HepG2 (cell line): ENCODE results near the gene TMEM214. TPM values are rescaled to one million over a fixed set of nuclear protein-coding genes. Genes with fewer than 3 reads are reported as not detected.
A peak's percentile ranks its signal among the peaks of the same experiment; 100 is the strongest.

ENCODE experiments used
- ATAC-seq: fragments of 200-7000 bp; cut with Tn5 transposase; 3 replicates; pipeline ENCODE4 v1.9.1; 2020; ENCODE audit warnings: mild to moderate bottlenecking, moderate library complexity
- BruUV-seq: library from RNA; stranded (reverse); fragments of 400-500 nt; replicated peaks from 2 replicates; lab custom pipeline; 2021; lab: Mats Ljungman, UMichigan
- CTCF ChIA-PET: fragments of 300-600 bp; formaldehyde crosslinking; extraction: SDS; loops from one replicate; lab custom pipeline; 2021; ENCODE audit warnings: low total read pairs, inconsistent platforms, low intra/inter-chr PET ratio; lab: Yijun Ruan, JAX
- POLR2A ChIA-PET: fragments of 350-600 bp; sonication (Branson Sonifier 250); formaldehyde crosslinking; loops from one replicate; lab custom pipeline; 2020; ENCODE audit warnings: antibody characterized with exemption, inconsistent platforms; lab: Yijun Ruan, JAX
- DNase-seq: peaks from one replicate; pipeline ENCODE4 v3.0.0-alpha.2; 2015; ENCODE audit warnings: low spot score
- FAIRE-seq: peaks from 3 replicates; lab custom pipeline; 2011; peaks lifted over from hg19 to GRCh38; lab: Jason Lieb, UNC
- H2AFZ ChIP-seq: one replicate; pipeline ENCODE4 v1.6.1; 2011; ENCODE audit warnings: low read length, inconsistent platforms
- H3K27ac ChIP-seq: fragments of 300-600 bp; 3 replicates; pipeline ENCODE4 v1.8.0; 2011; ENCODE audit warnings: mixed run types, mild to moderate bottlenecking, mixed read lengths, low read length, inconsistent platforms; ENCODE audit not compliant: insufficient read depth; ENCODE audit errors: extremely low read length
- H3K27me3 ChIP-seq, 2 experiments: fragments of 200-600 bp in 1 of 2; 2 replicates in 1 of 2; 3 replicates in 1 of 2; pipeline versions ENCODE4 v1.6.0 to v1.8.0; 2011; ENCODE audit warnings: low read length in 2 of 2, mild to moderate bottlenecking in 2 of 2, moderate library complexity in 2 of 2, inconsistent platforms in 1 of 2; ENCODE audit not compliant: insufficient read depth in 2 of 2, control insufficient read depth in 1 of 2
- H3K36me3 ChIP-seq, 2 experiments: fragments of 200-600 bp in 1 of 2; replicated peaks in 1 of 2; 2 replicates in 1 of 2; 3 replicates in 1 of 2; pipeline versions ENCODE4 v1.5.1 to v1.8.0; 2011; ENCODE audit warnings: low read length in 2 of 2, inconsistent platforms in 1 of 2; ENCODE audit not compliant: insufficient read depth in 2 of 2, control insufficient read depth in 1 of 2
- H3K4me1 ChIP-seq: 2 replicates; pipeline ENCODE4 v1.5.1; 2012; ENCODE audit warnings: low read length, inconsistent platforms; ENCODE audit not compliant: insufficient read depth
- H3K4me2 ChIP-seq: 2 replicates; pipeline ENCODE4 v1.6.0; 2011; ENCODE audit warnings: low read depth, low read length, inconsistent platforms
- H3K4me3 ChIP-seq, 3 experiments: fragments of 200-600 bp in 1 of 3; sonication (generic), shearing (Covaris generic) in 1 of 3; replicated peaks in 1 of 3; 2 replicates each; pipeline ENCODE4 v1.5.1; 2011 to 2016; ENCODE audit warnings: low read length in 3 of 3, inconsistent platforms in 2 of 3, low read depth in 2 of 3, mild to moderate bottlenecking in 2 of 3, control low read depth in 1 of 3, mixed read lengths in 1 of 3; ENCODE audit not compliant: insufficient read depth in 1 of 3
- H3K79me2 ChIP-seq: one replicate; pipeline ENCODE4 v1.6.1; 2011; ENCODE audit warnings: low read length, inconsistent platforms; ENCODE audit not compliant: insufficient read depth
- H3K9ac ChIP-seq: 2 replicates; pipeline ENCODE4 v1.6.0; 2011; ENCODE audit warnings: mild to moderate bottlenecking, low read depth, low read length, inconsistent platforms; ENCODE audit not compliant: insufficient read depth
- H3K9me3 ChIP-seq: 2 replicates; pipeline ENCODE4 v1.5.1; 2012; ENCODE audit warnings: mild to moderate bottlenecking, low read length
- H4K20me1 ChIP-seq: 2 replicates; pipeline ENCODE4 v1.6.0; 2011; ENCODE audit warnings: inconsistent platforms, mild to moderate bottlenecking, low read length, moderate library complexity; ENCODE audit not compliant: insufficient read depth
- AGO2 ChIP-seq: fragments of 200-400 bp; formaldehyde crosslinking; optimal IDR thresholded peaks from 2 replicates; pipeline ENCODE3; 2017; ENCODE audit warnings: mild to moderate bottlenecking, low read depth, low read length, moderate library complexity
- PAWR ChIP-seq: sonication (generic); formaldehyde crosslinking; IDR thresholded peaks from 2 replicates; pipeline ENCODE4 v1.4.0; 2020; ENCODE audit warnings: missing genetic modification reagents, mild to moderate bottlenecking, borderline replicate concordance
- POLR2AphosphoS5 ChIP-seq: IDR thresholded peaks from 2 replicates; pipeline ENCODE4 v1.6.1; 2012; ENCODE audit warnings: low read depth, low read length
- RAD51 ChIP-seq: fragments of 450-650 bp; IDR thresholded peaks from 2 replicates; pipeline ENCODE4 v1.6.1; 2016; ENCODE audit warnings: borderline replicate concordance
- RBFOX2 ChIP-seq: fragments of 200-400 bp; formaldehyde crosslinking; IDR thresholded peaks from 2 replicates; pipeline ENCODE4 v1.6.1; 2017; ENCODE audit warnings: low read depth, mild to moderate bottlenecking, low read length
- USF2 ChIP-seq, 2 experiments: sonication (generic) in 1 of 2; formaldehyde crosslinking in 1 of 2; IDR thresholded peaks; 2 replicates each; pipeline versions ENCODE4 v1.5.1 to v1.6.1; 2011 to 2020; ENCODE audit warnings: borderline replicate concordance in 1 of 2, low read depth in 1 of 2, low read length in 1 of 2, mild to moderate bottlenecking in 1 of 2, missing genetic modification reagents in 1 of 2, moderate library complexity in 1 of 2
- ZNF430 ChIP-seq: sonication (generic); formaldehyde crosslinking; IDR thresholded peaks from 2 replicates; pipeline ENCODE4 v1.9.0; 2021; ENCODE audit warnings: mild to moderate bottlenecking, missing genetic modification reagents
- ZNF720 ChIP-seq: sonication (generic); formaldehyde crosslinking; IDR thresholded peaks from 2 replicates; pipeline ENCODE4 v1.4.0; 2020; ENCODE audit warnings: missing genetic modification reagents
- WGBS: methylation state at CpG from one replicate; pipeline ENCODE4 v1.1.6; 2017; ENCODE audit warnings: low lambda C conversion rate; 5-methylcytosine and 5-hydroxymethylcytosine counted together
- in situ Hi-C: cut with HindIII; loops from 2 replicates; pipeline ENCODE4 v1.10.0; 2017; ENCODE audit warnings: low pct_unique_long_range_greater_than_20kb; ENCODE audit not compliant: extremely low pct_ligation_motif_present
- intact Hi-C: fragments of 100-400 bp; cut with micrococcal nuclease; formaldehyde crosslinking; loops from one replicate; pipeline ENCODE4 v1.10.0; 2022; ENCODE audit not compliant: unreplicated experiment
- polyA plus RNA-seq, 8 experiments: library from polyadenylated mRNA; depleted of rRNA in 3 of 8; stranded (reverse) in 7 of 8; unstranded in 1 of 8; fragments of >200 nt; fragmentation: Illumina TruSeq in 4 of 8; extraction: Trizol in 4 of 8; gene quantifications; 2 replicates each; pipeline versions ENCODE4 v1.2.1 to v1.2.3, GENCODE V29; 2011 to 2016; ENCODE audit warnings: low read depth in 4 of 8, missing spikeins in 1 of 8, mixed read lengths in 1 of 8; ENCODE audit not compliant: insufficient read depth in 1 of 8
- total RNA-seq, 5 experiments: library from RNA; depleted of rRNA; stranded (reverse); fragments of >200 nt; fragmentation: Illumina TruSeq; extraction: Trizol; gene quantifications; 2 replicates each; pipeline ENCODE4 v1.2.3, GENCODE V29; 2016; ENCODE audit warnings: low read depth in 1 of 5
- TF ChIP-seq, protein P1 (sequence below): sonication (generic); formaldehyde crosslinking; IDR thresholded peaks from 2 replicates; pipeline ENCODE4 v1.9.0; 2022; ENCODE audit warnings: low read depth, missing genetic modification reagents
- TF ChIP-seq, protein P2 (sequence below): sonication (generic); formaldehyde crosslinking; IDR thresholded peaks from 2 replicates; pipeline ENCODE4 v1.8.0; 2023; ENCODE audit warnings: mild to moderate bottlenecking, missing genetic modification reagents

TMEM214 gene
- total and polyA plus RNA-seq, 2 of the 13 experiments (the other 11 are each of a cell fraction or from before 2014, with no cell fraction given): 58.3 to 132 TPM

DNA sequence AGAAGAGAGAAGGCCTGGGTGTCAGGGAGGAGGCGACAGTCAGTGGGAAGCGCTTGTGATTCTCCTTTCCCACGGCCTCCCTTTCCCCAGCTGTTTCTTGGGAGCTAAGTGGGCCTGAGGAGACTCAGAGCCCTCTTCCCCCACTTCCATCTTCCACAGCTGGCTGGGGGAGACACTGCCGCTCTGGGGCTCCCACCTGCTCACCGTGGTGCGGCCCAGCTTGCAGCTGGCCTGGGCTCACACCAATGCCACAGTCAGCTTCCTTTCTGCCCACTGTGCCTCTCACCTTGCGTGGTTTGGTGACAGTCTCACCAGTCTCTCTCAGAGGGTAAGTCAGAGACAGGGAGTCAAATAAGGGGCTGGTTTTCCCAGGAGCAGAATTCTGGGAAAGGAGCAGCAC lies 7.1 kb downstream of the TMEM214 start:
- no peak for DNase-seq

GRCh38 chr2:27040282-27040681 lies 7.5 kb downstream of the TMEM214 start:
- TF ChIP-seq USF2 (IDR thresholded peaks at IDR 0.05; ENCODE audit: low read depth, low read length) (0 out of 2 replicates have a peak, but pooled peaks have one; percentile 0), USF2 (CRISPR knock-in tag; IDR thresholded peaks at IDR 0.05; ENCODE audit: borderline replicate concordance) (no peak), AGO2 (peak; percentile 71), RBFOX2 (0 out of 2 replicates have a peak, but pooled peaks have one; percentile 31), RAD51 (no peak), PAWR (no peak)
- TF ChIP-seq, protein P1, sequence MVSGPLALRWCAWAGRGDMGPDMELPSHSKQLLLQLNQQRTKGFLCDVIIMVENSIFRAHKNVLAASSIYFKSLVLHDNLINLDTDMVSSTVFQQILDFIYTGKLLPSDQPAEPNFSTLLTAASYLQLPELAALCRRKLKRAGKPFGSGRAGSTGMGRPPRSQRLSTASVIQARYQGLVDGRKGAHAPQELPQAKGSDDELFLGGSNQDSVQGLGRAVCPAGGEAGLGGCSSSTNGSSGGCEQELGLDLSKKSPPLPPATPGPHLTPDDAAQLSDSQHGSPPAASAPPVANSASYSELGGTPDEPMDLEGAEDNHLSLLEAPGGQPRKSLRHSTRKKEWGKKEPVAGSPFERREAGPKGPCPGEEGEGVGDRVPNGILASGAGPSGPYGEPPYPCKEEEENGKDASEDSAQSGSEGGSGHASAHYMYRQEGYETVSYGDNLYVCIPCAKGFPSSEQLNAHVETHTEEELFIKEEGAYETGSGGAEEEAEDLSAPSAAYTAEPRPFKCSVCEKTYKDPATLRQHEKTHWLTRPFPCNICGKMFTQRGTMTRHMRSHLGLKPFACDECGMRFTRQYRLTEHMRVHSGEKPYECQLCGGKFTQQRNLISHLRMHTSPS (CRISPR knock-in tag): no peak
- Histone ChIP-seq H4K20me1 (no peaks in the 10 kb centered on the region; the same call in 1 of the 2 replicates), H3K4me1 (peaks cover 9% of the 10 kb centered on the region), H3K27ac (no peak overlapping the region), H3K4me3 (no peak overlapping the region), H2AFZ (no peak overlapping the region), H3K36me3 (peaks cover 62 to 74% of the 10 kb centered on the region in 2 experiments), H3K4me2 (no peak overlapping the region), H3K9me3 (no peaks in the 10 kb centered on the region), H3K9ac (no peak overlapping the region), H3K79me2 (peaks cover 10% of the 10 kb centered on the region), H3K27me3 (no peaks in the 10 kb centered on the region)
- BruUV-seq: no TSS peak
- ATAC-seq (peak; percentile 17), DNase-seq (no peak), FAIRE-seq (no peak)
- intact Hi-C loops: no loop called here
- ChIA-PET POLR2A (interaction anchor here (4.2 kb wide), 1 partner anchor 10 kb away, joined by 28 read pairs; the partner anchor contains the start of gene AGBL5), CTCF (no interaction called here)
- WGBS: 89% methylated on average over 8 of the region's 8 CpGs
- in situ Hi-C loops: no loop called here

More for the DNA sequence above, 7.1 kb downstream of the TMEM214 start:
- WGBS: over 99% methylated on average over 7 of the region's 7 CpGs
- TF ChIP-seq POLR2AphosphoS5: no peak
- peak; percentile 24 for TF ChIP-seq RBFOX2
- TF ChIP-seq ZNF430 (CRISPR knock-in tag): 0 out of 2 replicates have a peak, but pooled peaks have one; percentile 29
- no peak for TF ChIP-seq ZNF720 (CRISPR knock-in tag)
- TF ChIP-seq, protein P2, sequence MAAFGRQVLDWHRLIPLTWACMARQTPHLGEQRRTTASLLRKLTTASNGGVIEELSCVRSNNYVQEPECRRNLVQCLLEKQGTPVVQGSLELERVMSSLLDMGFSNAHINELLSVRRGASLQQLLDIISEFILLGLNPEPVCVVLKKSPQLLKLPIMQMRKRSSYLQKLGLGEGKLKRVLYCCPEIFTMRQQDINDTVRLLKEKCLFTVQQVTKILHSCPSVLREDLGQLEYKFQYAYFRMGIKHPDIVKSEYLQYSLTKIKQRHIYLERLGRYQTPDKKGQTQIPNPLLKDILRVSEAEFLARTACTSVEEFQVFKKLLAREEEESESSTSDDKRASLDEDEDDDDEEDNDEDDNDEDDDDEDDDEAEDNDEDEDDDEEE: no peak
- ChIA-PET CTCF (no interaction called here), POLR2A (interaction anchor here (4.2 kb wide), 1 partner anchor 11 kb away, joined by 28 read pairs; the partner anchor contains the start of gene AGBL5)
- BruUV-seq: no TSS peak
- Histone ChIP-seq H3K27me3 (no peaks in the 10 kb centered on the region), H3K79me2 (peaks cover 14% of the 10 kb centered on the region), H3K4me1 (peaks cover 13% of the 10 kb centered on the region), H3K36me3 (peaks cover 65 to 78% of the 10 kb centered on the region in 2 experiments), H3K4me3 (no peak overlapping the region), H2AFZ (no peak overlapping the region), H3K9me3 (no peaks in the 10 kb centered on the region), H4K20me1 (no peaks in the 10 kb centered on the region; the same call in 1 of the 2 replicates), H3K4me2 (no peak overlapping the region), H3K9ac (no peak overlapping the region), H3K27ac (no peak overlapping the region)
- intact Hi-C loops: loop anchor here (10.0 kb wide), 1 partner anchor 45 kb away; the partner anchor contains the start of gene KHK
- no peak; the same call in 1 of the 3 replicates for ATAC-seq
- no peak for FAIRE-seq
- in situ Hi-C loops: no loop called here
